Stimulated activated CD8-positive, alpha-beta memory T cell treated with anti-CD3 and anti-CD28 coated beads, Interleukin-15, amount 100 ng/mL, for 4 hours (primary cell): Measurements from ENCODE around the gene PTPN9.
"Not testable (repeated sequence)": the region's sequence is repeated elsewhere in the genome, so short reads cannot be mapped to it uniquely, and the experiment has no call there.

Experiments
- DNase-seq, 2 donors: peaks; one replicate each; pipeline ENCODE4 v3.0.0-alpha.2; 2020; ENCODE audit warnings: low read depth in 2 of 2

PTPN9 gene

GRCh38 chr15:75452865-75453702 lies 126.0 kb downstream of the PTPN9 start:
- DNase-seq: peak; percentile 43 to 66

GRCh38 chr15:75452364-75452864 lies 126.7 kb downstream of the PTPN9 start:
- peak; percentile 34 to 62 for DNase-seq

- peak; percentile 99 for DNase-seq
Observed at GRCh38 chr15:75451674-75452363, 127.3 kb downstream of the PTPN9 start, which contains the start of gene SIN3A. Gene SIN3A, minus strand, starts transcription at chr15:75451690. Its CDS starts 21,315 bp downstream, at chr15:75430375.

GRCh38 chr15:75451202-75451673 lies 127.9 kb downstream of the PTPN9 start:
- no peak for DNase-seq

GRCh38 chr15:75450307-75451201 lies 128.6 kb downstream of the PTPN9 start:
- DNase-seq: peak; percentile 95

- no peak for DNase-seq
Observed at GRCh38 chr15:75449585-75450306, 129.4 kb downstream of the PTPN9 start.

GRCh38 chr15:75448171-75448570 lies 130.9 kb downstream of the PTPN9 start:
- not testable (repeated sequence) for DNase-seq

- DNase-seq: no peak
Observed at GRCh38 chr15:75446151-75446550, 133.0 kb downstream of the PTPN9 start.

GRCh38 chr15:75445324-75445723 lies 133.8 kb downstream of the PTPN9 start:
- not testable (repeated sequence) for DNase-seq

GRCh38 chr15:75443972-75444453 lies 135.1 kb downstream of the PTPN9 start:
- DNase-seq: not testable (repeated sequence)

- DNase-seq: no peak
Observed at GRCh38 chr15:75437721-75438120, 141.4 kb downstream of the PTPN9 start.

- DNase-seq: no peak
Observed at GRCh38 chr15:75436881-75437280, 142.2 kb downstream of the PTPN9 start.

GRCh38 chr15:75431682-75432081 lies 147.4 kb downstream of the PTPN9 start:
- DNase-seq: no peak

- no peak for DNase-seq
Observed at GRCh38 chr15:75431270-75431669, 147.8 kb downstream of the PTPN9 start.

GRCh38 chr15:75430259-75430658 lies 148.9 kb downstream of the PTPN9 start:
- no peak for DNase-seq

- no peak for DNase-seq
Observed at GRCh38 chr15:75428152-75428551, 151.0 kb downstream of the PTPN9 start.

GRCh38 chr15:75425966-75426500 lies 153.1 kb downstream of the PTPN9 start:
- no peak for DNase-seq

- no peak for DNase-seq
Observed at GRCh38 chr15:75422554-75422953, 156.6 kb downstream of the PTPN9 start.

GRCh38 chr15:75420698-75421097 lies 158.4 kb downstream of the PTPN9 start:
- no peak for DNase-seq

GRCh38 chr15:75416584-75416983 lies 162.5 kb downstream of the PTPN9 start:
- DNase-seq: no peak
